22Rv1 (cell line): ENCODE data around the gene STBD1.

Experiments
- ZFX ChIP-seq: fragments of 450-650 bp; IDR thresholded peaks from 2 replicates; pipeline ENCODE4 v1.6.1; 2017; ENCODE audit warnings: antibody characterized with exemption, borderline replicate concordance
- TF ChIP-seq, protein P1 (sequence below): fragments of 450-650 bp; IDR thresholded peaks from 2 replicates; pipeline ENCODE4 v1.5.1; 2017; ENCODE audit warnings: mild to moderate bottlenecking

- TF ChIP-seq, protein P1, sequence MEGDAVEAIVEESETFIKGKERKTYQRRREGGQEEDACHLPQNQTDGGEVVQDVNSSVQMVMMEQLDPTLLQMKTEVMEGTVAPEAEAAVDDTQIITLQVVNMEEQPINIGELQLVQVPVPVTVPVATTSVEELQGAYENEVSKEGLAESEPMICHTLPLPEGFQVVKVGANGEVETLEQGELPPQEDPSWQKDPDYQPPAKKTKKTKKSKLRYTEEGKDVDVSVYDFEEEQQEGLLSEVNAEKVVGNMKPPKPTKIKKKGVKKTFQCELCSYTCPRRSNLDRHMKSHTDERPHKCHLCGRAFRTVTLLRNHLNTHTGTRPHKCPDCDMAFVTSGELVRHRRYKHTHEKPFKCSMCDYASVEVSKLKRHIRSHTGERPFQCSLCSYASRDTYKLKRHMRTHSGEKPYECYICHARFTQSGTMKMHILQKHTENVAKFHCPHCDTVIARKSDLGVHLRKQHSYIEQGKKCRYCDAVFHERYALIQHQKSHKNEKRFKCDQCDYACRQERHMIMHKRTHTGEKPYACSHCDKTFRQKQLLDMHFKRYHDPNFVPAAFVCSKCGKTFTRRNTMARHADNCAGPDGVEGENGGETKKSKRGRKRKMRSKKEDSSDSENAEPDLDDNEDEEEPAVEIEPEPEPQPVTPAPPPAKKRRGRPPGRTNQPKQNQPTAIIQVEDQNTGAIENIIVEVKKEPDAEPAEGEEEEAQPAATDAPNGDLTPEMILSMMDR = no peak
- no peak for TF ChIP-seq ZFX
Observed at GRCh38 chr4:76260571-76260970, 46.0 kb upstream of the STBD1 start.
